ENCODE data around the gene BAX.
"Not testable (repeated sequence)": the region's sequence is repeated elsewhere in the genome, so short reads cannot be mapped to it uniquely, and the experiment has no call there.

Gene BAX

GRCh38 chr19:48954595-48955307, at the start of gene BAX:
BAX (plus strand) TSS chr19:48954875; CDS start chr19:48954929, 54 bp downstream.
- DNase-seq (ENCODE audit: low read depth): peak; percentile 96

GRCh38 chr19:48905664-48906063, 49.0 kb upstream of the BAX start:
- no peak for DNase-seq (ENCODE audit: low read depth)

- no peak for DNase-seq (ENCODE audit: low read depth)
These were observed 48.4 kb upstream of the BAX start for GRCh38 chr19:48906324-48906723.

- DNase-seq (ENCODE audit: low read depth): no peak
These were observed 47.0 kb upstream of the BAX start for GRCh38 chr19:48907671-48908070.

GRCh38 chr19:48909424-48910077, 45.1 kb upstream of the BAX start:
- DNase-seq (ENCODE audit: low read depth): not testable (repeated sequence)

- no peak for DNase-seq (ENCODE audit: low read depth)
These were observed 43.9 kb upstream of the BAX start for GRCh38 chr19:48910803-48911202.

GRCh38 chr19:48913114-48913889, 41.4 kb upstream of the BAX start:
- DNase-seq (ENCODE audit: low read depth): no peak

GRCh38 chr19:48914181-48914580, 40.5 kb upstream of the BAX start:
- DNase-seq (ENCODE audit: low read depth): no peak

- no peak for DNase-seq (ENCODE audit: low read depth)
These were observed 38.9 kb upstream of the BAX start for GRCh38 chr19:48915757-48916156.

GRCh38 chr19:48918071-48918470, 36.6 kb upstream of the BAX start:
- no peak for DNase-seq (ENCODE audit: low read depth)

- DNase-seq (ENCODE audit: low read depth): no peak
These were observed 35.9 kb upstream of the BAX start for GRCh38 chr19:48918801-48919247.

- not testable (repeated sequence) for DNase-seq (ENCODE audit: low read depth)
These were observed 35.4 kb upstream of the BAX start for GRCh38 chr19:48919271-48919670.

- DNase-seq (ENCODE audit: low read depth): no peak
These were observed 33.7 kb upstream of the BAX start for GRCh38 chr19:48920949-48921348.

- no peak for DNase-seq (ENCODE audit: low read depth)
These were observed 32.8 kb upstream of the BAX start for GRCh38 chr19:48921721-48922500.

- no peak for DNase-seq (ENCODE audit: low read depth)
These were observed 31.9 kb upstream of the BAX start for GRCh38 chr19:48922548-48923490.

GRCh38 chr19:48925240-48925843, 29.3 kb upstream of the BAX start:
- DNase-seq (ENCODE audit: low read depth): peak; percentile 82

GRCh38 chr19:48925890-48926289, 28.8 kb upstream of the BAX start:
- not testable (repeated sequence) for DNase-seq (ENCODE audit: low read depth)

GRCh38 chr19:48926909-48927308, 27.8 kb upstream of the BAX start:
- DNase-seq (ENCODE audit: low read depth): peak; percentile 96

- not testable (repeated sequence) for DNase-seq (ENCODE audit: low read depth)
These were observed 27.0 kb upstream of the BAX start for GRCh38 chr19:48927692-48928091.

All from iris pigment epithelial cell (primary cell).